ENCODE measurements around the gene MROH2A.

Gene MROH2A

GRCh38 chr2:233766416-233766815 lies 11.7 kb upstream of the MROH2A start:
- no peak for DNase-seq

DNA sequence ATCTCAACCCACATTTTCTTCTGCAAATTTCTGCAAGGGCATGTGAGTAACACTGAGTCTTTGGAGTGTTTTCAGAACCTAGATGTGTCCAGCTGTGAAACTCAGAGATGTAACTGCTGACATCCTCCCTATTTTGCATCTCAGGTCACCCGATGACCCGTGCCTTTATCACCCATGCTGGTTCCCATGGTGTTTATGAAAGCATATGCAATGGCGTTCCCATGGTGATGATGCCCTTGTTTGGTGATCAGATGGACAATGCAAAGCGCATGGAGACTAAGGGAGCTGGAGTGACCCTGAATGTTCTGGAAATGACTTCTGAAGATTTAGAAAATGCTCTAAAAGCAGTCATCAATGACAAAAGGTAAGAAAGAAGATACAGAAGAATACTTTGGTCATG lies 10.1 kb upstream of the MROH2A start:
- DNase-seq, result no peak

DNA sequence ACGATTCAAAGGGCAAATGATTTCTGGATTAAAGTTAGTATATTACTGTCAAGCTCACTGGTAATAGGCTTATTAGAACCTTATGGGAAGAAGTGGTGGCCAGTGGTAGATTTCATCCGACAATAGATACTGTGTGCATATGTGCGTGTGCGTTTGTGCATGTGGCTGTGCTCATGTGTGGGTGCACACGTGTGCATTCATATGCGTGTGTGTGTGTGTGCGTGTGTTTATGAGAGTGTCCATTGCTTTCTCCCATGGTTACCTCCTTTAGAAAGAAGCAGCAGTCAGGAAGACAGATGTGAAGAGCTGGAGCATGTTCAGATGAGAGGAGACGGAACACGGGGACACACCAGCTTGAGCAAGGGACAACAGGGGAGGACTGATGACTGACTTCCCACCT lies 8.9 kb upstream of the MROH2A start:
- no peak for DNase-seq

- no peak for DNase-seq
Observed at GRCh38 chr2:233772153-233772552, 6.0 kb upstream of the MROH2A start.

DNA sequence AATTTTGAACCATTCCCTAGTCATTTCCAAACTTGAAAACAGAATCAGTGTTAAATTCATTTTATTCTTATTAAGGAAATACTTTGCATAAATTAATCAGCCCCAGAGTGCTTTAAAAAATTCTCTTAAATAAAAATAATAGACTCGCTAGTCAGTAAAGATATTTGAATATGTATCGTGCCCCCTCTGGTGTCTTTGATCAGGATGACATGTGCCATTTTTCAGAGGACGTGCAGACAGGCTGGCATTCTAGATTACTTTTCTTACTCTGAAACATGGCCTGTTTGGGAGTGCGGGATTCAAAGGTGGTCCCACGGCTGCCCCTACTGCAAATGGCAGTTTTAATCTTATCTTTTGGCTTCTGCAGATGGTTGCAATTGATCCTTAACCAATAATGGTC lies 5.5 kb upstream of the MROH2A start:
- DNase-seq, result no peak

DNA sequence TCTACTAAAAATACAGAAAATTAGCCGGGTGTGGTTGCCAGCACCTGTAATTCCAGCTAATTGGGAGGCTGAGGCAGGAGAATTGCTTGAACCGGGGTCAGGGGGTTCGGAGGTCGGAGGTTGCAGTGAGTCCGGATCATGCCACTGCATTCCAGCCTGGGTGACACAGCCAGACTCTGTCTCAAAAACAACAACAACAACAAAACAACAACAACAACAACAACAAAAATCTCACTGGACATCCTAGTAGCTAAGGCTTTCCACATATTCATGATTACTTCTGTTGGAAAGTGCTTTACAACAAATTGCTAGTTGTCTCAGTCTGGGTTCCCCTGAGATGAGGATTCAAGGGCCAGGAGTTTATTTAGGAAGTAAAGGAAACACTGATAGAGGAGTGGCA lies 4.3 kb upstream of the MROH2A start:
- DNase-seq, result no peak

DNA sequence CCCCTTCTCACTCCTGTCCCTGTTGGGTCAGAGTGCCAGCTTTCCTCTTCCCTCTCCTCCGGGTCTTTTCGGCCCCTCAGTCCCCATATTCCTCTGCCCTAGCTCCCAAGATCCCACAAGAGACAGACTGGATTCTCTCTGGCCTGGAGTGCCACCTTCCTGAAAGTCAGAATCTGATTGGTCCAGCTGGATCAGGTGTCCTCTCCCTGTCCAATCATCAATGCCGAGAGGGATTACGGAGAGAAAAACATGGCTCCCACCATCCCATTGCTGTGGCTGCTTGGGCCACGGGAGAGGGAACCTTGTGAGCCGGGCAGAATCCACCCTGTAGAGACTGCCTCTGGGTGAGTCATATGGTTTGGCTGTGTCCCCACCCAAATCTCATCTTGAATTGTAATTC lies 2.7 kb upstream of the MROH2A start:
- DNase-seq, result no peak

GRCh38 chr2:233779722-233780121 lies 1.6 kb downstream of the MROH2A start:
- DNase-seq, result no peak

GRCh38 chr2:233780771-233781170 lies 2.6 kb downstream of the MROH2A start:
- DNase-seq, result no peak

GRCh38 chr2:233789554-233789953 lies 11.4 kb downstream of the MROH2A start:
- DNase-seq, result no peak

GRCh38 chr2:233791151-233791882 lies 13.2 kb downstream of the MROH2A start:
- no peak for DNase-seq

DNA sequence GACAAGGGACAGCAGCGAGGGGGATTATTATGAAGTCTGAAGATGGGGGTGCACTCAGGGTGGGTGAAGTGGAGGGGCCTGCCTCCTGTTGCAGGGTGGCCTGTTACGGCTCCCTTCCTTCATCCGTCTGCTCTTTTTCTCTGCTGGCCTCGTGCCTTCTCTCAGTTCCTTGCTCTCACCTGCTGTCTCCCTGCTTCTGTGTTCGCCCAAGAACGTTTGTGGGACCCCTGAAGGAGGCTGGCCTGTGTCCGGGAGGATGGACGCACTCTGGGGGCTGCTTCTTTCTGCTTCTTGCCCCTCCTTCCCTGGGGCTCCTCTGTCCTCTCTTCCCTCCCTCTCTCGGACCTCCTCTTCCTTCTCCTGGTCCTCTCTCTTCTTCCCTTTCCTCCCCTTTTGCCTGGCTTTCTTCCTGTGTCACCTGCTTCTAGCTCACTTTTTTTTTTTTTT lies 13.8 kb downstream of the MROH2A start:
- DNase-seq, result no peak

- no peak for DNase-seq
Observed at GRCh38 chr2:233792720-233793119, 14.6 kb downstream of the MROH2A start.

GRCh38 chr2:233793465-233794127 lies 15.5 kb downstream of the MROH2A start:
- no peak for DNase-seq

DNA sequence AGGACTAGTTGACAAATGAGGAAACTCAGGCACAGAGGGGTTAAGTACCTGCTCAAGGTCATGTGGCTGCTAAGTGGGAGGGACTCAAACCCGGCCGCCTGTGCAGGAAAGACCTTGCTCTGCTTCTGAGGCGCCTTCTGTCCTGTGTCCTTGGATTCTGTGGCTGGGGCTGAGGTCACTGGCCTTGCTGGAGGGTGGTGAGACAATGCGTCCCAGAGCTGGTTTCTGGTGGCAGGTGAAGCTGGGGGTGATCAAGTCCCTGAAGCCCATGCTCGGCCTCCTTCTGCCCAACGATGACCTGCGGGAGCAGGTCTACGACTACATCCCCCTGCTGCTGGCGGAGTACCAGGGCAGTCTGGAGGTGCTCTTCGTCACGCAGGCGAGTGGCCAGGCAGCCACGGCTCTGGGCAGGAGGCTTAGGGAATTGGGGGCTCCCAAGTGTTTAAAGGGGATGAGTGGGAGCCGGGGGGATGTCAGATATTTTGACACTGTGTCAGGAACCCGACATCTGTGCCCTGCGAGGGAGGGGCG lies 16.1 kb downstream of the MROH2A start:
- no peak for DNase-seq

- no peak for DNase-seq
Observed at GRCh38 chr2:233795735-233796171, 17.6 kb downstream of the MROH2A start.

DNA sequence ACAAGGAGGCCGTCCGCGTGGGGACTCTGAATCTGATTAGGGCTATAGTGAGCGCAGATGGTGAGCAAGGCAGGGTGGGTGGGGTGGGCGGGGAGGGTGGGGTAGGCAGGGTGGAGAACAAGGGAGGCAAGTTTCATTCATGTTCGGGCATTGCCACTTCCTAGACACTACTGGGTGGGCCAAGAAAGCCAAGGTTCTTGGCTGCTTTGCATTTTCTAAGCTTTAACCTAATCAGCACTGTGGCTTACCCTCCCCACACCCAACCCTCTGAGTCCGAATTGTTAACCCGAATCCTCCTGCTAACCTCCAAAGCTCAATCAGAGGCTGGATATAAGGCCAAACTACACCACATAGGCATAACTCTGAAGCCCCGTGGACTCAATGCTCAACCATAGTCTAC lies 18.1 kb downstream of the MROH2A start:
- no peak for DNase-seq

GRCh38 chr2:233798335-233799086 lies 20.4 kb downstream of the MROH2A start:
- DNase-seq, result no peak

GRCh38 chr2:233799087-233799665 lies 21.0 kb downstream of the MROH2A start:
- no peak for DNase-seq

DNA sequence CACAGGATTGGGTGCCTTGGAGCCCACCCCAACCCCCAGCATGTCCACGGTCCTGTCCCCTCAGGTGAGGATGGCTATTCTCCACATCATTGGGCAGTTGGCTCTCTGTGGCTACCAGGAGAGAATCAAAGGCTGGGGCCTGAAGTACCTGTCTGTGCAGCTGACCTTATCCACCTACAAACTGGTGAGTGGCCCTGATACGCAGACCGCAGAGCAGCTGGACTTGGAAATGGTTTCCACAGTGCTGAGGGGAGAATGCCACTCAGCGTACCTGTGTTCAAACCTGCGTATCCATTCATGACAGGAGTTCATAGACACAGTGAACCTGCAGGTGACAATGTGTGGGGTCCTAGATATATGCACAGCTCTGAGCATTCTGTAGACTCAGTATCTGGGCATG lies 21.6 kb downstream of the MROH2A start:
- no peak for DNase-seq

DNA sequence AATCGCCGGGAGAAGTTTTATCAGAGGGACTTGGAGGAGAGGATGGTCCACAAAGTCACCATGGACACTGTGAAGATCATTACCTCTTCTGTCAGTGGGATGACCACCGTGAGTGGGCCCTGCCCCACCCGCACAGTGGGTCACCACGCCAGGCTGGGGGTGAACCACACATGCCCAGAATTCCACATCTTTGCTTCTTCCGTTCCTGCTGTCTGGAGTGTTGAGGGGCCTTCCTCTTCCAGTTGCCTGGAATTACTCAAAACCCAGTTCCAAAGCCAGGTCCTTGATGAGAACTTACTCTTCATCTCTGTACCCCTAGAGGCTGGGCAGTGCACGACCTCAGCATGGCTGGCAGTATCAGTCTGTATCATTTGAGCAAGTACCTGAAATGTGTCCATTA lies 22.1 kb downstream of the MROH2A start:
- DNase-seq, result no peak

DNA sequence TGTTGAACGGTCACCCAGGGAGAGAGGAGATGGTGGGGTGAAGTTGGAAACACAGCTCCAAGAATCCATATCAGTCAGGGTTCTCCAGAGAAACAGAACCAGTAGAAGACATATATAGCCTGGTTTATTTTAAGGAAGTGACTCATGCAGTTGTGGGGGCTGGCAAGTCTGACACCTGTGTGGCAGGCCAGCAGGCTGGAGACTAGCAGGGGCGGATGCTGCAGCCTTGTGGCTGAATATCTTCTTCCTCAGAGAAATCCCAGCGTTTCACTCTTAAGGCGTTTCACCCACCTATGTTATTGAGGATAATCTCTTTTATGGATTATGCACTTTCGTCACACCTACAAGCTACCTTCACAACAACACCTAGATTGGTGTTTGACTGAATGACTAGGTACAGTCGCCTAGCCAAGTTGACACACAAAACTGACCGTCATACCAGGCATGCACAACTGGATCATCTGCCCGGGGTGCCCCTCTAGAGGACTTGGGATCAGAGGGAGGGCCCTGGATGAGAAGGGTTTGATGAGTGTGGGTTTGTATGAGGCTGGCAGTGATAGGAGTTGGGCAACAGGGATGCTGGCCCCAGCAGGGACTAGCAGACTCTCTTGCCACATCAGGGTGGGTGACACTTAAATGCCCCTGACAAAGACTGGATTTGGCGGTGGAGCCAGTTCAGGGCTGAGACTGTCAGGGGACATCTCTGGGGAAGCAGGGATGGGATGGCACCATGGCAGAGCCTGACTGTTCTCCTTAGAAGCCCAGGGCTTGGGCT lies 23.4 kb downstream of the MROH2A start:
- DNase-seq, result no peak

Data from activated CD4-positive, alpha-beta T cell treated with anti-CD3 and anti-CD28 coated beads for 4 hours (primary cell).